Endodermal cell (in vitro differentiated cells): ENCODE results near the gene DRD1. TPM values are rescaled to one million over a fixed set of nuclear protein-coding genes. Genes with fewer than 3 reads are reported as not detected.

Experiments used
- DNase-seq: peaks from one replicate; pipeline ENCODE4 v3.0.0-alpha.2; 2017
- H3K27ac ChIP-seq: 2 replicates; pipeline ENCODE4 v1.5.1; 2013; ENCODE audit warnings: mild to moderate bottlenecking, low read depth, low read length, moderate library complexity
- H3K27me3 ChIP-seq: 2 replicates; pipeline ENCODE4 v1.6.1; 2013; ENCODE audit warnings: mild to moderate bottlenecking, low read length, moderate library complexity; ENCODE audit not compliant: insufficient read depth, control insufficient read depth, poor library complexity, severe bottlenecking
- H3K36me3 ChIP-seq: 2 replicates; pipeline ENCODE4 v1.7.0; 2013; ENCODE audit warnings: mild to moderate bottlenecking, low read length, moderate library complexity; ENCODE audit not compliant: control insufficient read depth, insufficient read depth
- H3K4me1 ChIP-seq: one replicate; pipeline ENCODE4 v1.7.0; 2013; ENCODE audit warnings: low read length; ENCODE audit not compliant: control insufficient read depth, insufficient read depth
- H3K4me3 ChIP-seq: 2 replicates; pipeline ENCODE4 v1.5.1; 2013; ENCODE audit warnings: mild to moderate bottlenecking, low read length, moderate library complexity
- H3K9ac ChIP-seq: 2 replicates; pipeline ENCODE4 v1.6.1; 2013; ENCODE audit warnings: mild to moderate bottlenecking, low read length, moderate library complexity; ENCODE audit not compliant: poor library complexity, severe bottlenecking; ENCODE audit errors: extremely low read depth
- H3K9me3 ChIP-seq: 2 replicates; pipeline ENCODE4 v1.6.1; 2013; ENCODE audit warnings: mild to moderate bottlenecking, low read length, moderate library complexity; ENCODE audit not compliant: control insufficient read depth
- H3K27ac Mint-ChIP-seq: 2 replicates; pipeline ENCODE4 v1.8.0; 2020; ENCODE audit warnings: mixed read lengths
- H3K27me3 Mint-ChIP-seq: 2 replicates; pipeline ENCODE4 v1.8.0; 2021; ENCODE audit warnings: mild to moderate bottlenecking, mixed read lengths; ENCODE audit not compliant: insufficient read depth
- H3K36me3 Mint-ChIP-seq: 2 replicates; pipeline ENCODE4 v1.8.0; 2020; ENCODE audit warnings: low read depth, mixed read lengths
- H3K4me1 Mint-ChIP-seq: 2 replicates; pipeline ENCODE4 v1.8.0; 2020; ENCODE audit warnings: mixed read lengths
- H3K4me3 Mint-ChIP-seq: 2 replicates; pipeline ENCODE4 v1.8.0; 2020; ENCODE audit warnings: mild to moderate bottlenecking, moderate library complexity, mixed read lengths
- H3K9me3 Mint-ChIP-seq: 2 replicates; pipeline ENCODE4 v1.8.0; 2020; ENCODE audit warnings: mild to moderate bottlenecking, mixed read lengths
- WGBS, 2 experiments: methylation state at CpG; one replicate each; pipeline versions ENCODE4 v1.1.5 to v1.1.7; 2013; ENCODE audit warnings: missing lambda C conversion rate in 2 of 2, mixed read lengths in 1 of 2; ENCODE audit not compliant: insufficient coverage in 1 of 2, insufficient read length in 1 of 2; 5-methylcytosine and 5-hydroxymethylcytosine counted together
- total RNA-seq, 2 donors: library from RNA; stranded (reverse); fragmentation: NEBNext Ultra II Directional in 1 of 2; extraction: Animal tissue kit (Norgen Biotek cat#: 25700) in 1 of 2; gene quantifications; 2 replicates in 1 of 2; 3 replicates in 1 of 2; pipeline ENCODE4 v1.2.1, GENCODE V29; 2021
- TF ChIP-seq, protein P1 (sequence below): fragments of 200-600 bp; sonication (generic); conservative IDR thresholded peaks from 2 replicates; pipeline ENCODE4 v1.5.0; 2021; ENCODE audit warnings: antibody characterized with exemption, mild to moderate bottlenecking

The DRD1 gene
- total RNA-seq, 2 donors from 2014 or later: 0.53 to 0.59 TPM

DNA sequence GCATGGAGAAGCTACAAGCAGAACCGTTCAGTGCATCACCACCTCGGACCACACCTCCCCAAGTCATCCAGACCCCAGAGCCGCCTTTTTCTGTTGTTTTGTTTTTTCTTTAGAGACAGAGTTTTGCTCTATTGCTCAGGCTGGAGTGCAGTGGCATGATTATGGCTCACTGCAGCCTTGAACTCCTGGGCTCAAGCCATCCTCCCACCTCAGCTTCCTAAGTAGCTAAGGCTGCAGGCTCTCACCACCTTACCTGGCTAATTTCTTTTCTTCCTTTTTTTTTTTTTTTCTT lies 20.9 kb upstream of the DRD1 start:
- H3K27me3 ChIP-seq: no peaks in the 10 kb centered on the region
- no peak overlapping the region for H3K4me3 ChIP-seq
- H3K9ac ChIP-seq: no peak overlapping the region
- TF ChIP-seq, protein P1, sequence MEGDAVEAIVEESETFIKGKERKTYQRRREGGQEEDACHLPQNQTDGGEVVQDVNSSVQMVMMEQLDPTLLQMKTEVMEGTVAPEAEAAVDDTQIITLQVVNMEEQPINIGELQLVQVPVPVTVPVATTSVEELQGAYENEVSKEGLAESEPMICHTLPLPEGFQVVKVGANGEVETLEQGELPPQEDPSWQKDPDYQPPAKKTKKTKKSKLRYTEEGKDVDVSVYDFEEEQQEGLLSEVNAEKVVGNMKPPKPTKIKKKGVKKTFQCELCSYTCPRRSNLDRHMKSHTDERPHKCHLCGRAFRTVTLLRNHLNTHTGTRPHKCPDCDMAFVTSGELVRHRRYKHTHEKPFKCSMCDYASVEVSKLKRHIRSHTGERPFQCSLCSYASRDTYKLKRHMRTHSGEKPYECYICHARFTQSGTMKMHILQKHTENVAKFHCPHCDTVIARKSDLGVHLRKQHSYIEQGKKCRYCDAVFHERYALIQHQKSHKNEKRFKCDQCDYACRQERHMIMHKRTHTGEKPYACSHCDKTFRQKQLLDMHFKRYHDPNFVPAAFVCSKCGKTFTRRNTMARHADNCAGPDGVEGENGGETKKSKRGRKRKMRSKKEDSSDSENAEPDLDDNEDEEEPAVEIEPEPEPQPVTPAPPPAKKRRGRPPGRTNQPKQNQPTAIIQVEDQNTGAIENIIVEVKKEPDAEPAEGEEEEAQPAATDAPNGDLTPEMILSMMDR: no peak
- peaks cover 15% of the 10 kb centered on the region for H3K4me1 ChIP-seq
- H3K27ac Mint-ChIP-seq: no peak overlapping the region
- no peak overlapping the region for H3K27ac ChIP-seq
- H3K9me3 ChIP-seq: no peaks in the 10 kb centered on the region
- no peaks in the 10 kb centered on the region for H3K36me3 ChIP-seq
- H3K4me3 Mint-ChIP-seq: no peak overlapping the region
- H3K27me3 Mint-ChIP-seq: peaks cover 3% of the 10 kb centered on the region
- WGBS, 2 experiments: 8 to 19% methylated on average over 2 to 3 of the region's 3 CpGs
- H3K4me1 Mint-ChIP-seq: peaks cover 43% of the 10 kb centered on the region
- H3K9me3 Mint-ChIP-seq: no peaks in the 10 kb centered on the region
- no peaks in the 10 kb centered on the region for H3K36me3 Mint-ChIP-seq
- DNase-seq: no peak

DNA sequence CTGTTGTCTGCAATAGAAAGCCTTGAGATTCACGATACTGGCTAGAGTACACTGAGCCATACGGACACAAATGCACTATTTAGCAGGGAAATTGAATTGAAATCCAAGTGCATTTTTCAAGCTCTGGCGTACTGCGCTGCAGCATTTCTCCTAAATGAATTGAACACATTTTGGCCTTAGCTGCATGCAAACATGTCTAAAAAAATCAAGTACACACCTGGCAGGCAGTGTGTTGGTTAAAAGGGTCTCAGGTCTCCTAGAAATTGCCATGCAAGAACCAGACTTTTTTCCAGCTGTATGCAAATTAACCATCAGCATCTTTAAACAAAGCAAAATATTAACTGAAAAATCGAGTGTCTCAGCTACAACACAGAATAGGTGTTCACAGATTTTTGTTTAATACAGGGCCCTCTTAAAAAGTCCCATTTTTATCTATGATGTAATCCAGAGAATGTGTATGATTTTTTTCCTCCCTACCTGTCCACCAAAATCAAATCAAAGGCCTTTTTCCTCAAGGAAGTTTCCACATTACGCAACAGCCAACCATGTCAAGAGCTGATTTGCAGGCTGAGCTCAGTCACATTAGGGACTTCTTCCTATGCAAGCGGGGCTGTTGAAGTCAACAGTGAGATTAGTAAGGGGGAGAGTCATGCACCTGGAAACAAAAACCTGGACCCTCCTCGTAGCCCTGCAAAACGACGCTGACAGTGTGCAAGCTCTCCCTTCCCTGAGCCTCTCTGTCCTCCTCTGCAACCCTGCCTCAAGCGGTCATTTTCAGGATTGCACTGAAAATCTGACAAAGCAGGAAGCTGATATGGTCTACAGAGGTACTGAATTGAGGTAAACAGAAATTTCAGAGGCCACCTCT lies 20.3 kb upstream of the DRD1 start:
- WGBS, 2 experiments: 59 to 62% methylated on average over 8 to 11 of the region's 11 CpGs
- peak; percentile 92 for DNase-seq
- Mint-ChIP-seq H3K27me3 (peaks cover 3% of the 10 kb centered on the region), H3K36me3 (no peaks in the 10 kb centered on the region), H3K9me3 (no peaks in the 10 kb centered on the region), H3K27ac (no peak overlapping the region), H3K4me1 (peaks cover 41% of the 10 kb centered on the region), H3K4me3 (no peak overlapping the region)
- TF ChIP-seq, protein P1: peak; percentile 79
- H3K36me3 ChIP-seq: no peaks in the 10 kb centered on the region
- no peak overlapping the region for H3K27ac ChIP-seq
- H3K4me1 ChIP-seq: peaks cover 15% of the 10 kb centered on the region
- no peaks in the 10 kb centered on the region for H3K9me3 ChIP-seq
- H3K9ac ChIP-seq: no peak overlapping the region
- no peaks in the 10 kb centered on the region for H3K27me3 ChIP-seq
- no peak overlapping the region for H3K4me3 ChIP-seq

DNA sequence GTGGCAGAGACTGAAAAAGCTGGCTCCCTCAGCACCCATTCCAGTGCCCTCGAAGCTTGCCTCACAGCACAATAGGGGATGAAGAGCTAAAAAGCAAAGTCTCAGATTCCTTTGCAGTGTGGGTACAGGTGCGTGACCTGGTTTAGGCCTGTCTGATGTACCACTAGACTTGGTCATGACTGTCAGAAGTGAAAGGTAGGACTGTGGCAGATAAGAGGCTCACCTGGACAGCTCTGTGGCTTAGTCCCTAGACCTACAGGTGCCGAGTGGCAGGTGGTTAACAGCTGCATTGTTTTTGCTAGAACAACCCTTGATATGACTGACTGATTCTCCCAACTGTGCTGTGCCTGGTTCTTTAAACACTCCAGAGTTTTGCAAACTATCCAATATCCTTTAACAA lies 19.7 kb upstream of the DRD1 start:
- Mint-ChIP-seq H3K27me3 (peaks cover 3% of the 10 kb centered on the region), H3K36me3 (no peaks in the 10 kb centered on the region), H3K27ac (no peak overlapping the region), H3K4me3 (no peak overlapping the region), H3K9me3 (no peaks in the 10 kb centered on the region), H3K4me1 (peaks cover 40% of the 10 kb centered on the region)
- Histone ChIP-seq H3K4me1 (peaks cover 15% of the 10 kb centered on the region), H3K9me3 (no peaks in the 10 kb centered on the region), H3K27ac (no peak overlapping the region), H3K36me3 (no peaks in the 10 kb centered on the region), H3K9ac (no peak overlapping the region), H3K4me3 (no peak overlapping the region), H3K27me3 (no peaks in the 10 kb centered on the region)
- 93 to 96% methylated on average over 2 to 3 of the region's 3 CpGs for WGBS, 2 experiments
- no peak for DNase-seq
- TF ChIP-seq, protein P1: no peak
